SK-N-SH (cell line): ENCODE results near the gene GLCCI1. TPM values are rescaled to one million over a fixed set of nuclear protein-coding genes. Genes with fewer than 3 reads are reported as not detected.

Source experiments
- CTCF ChIA-PET: fragments of 300-600, 350-600 bp; formaldehyde crosslinking; extraction: SDS; loops from one replicate; lab custom pipeline; 2021; lab: Yijun Ruan, JAX
- POLR2A ChIA-PET: fragments of 350-600 bp; sonication (Branson Sonifier 250); formaldehyde crosslinking; extraction: SDS; loops from one replicate; lab custom pipeline; 2020; ENCODE audit warnings: antibody characterized with exemption, inconsistent platforms; lab: Yijun Ruan, JAX
- DNase-seq: peaks from one replicate; pipeline ENCODE4 v3.0.0; 2012
- H2AFZ ChIP-seq: fragments of 200-600 bp; sonication (generic); 2 replicates; pipeline ENCODE4 v1.8.1; 2016; ENCODE audit warnings: antibody characterized with exemption, mild to moderate bottlenecking, low read depth
- H3F3A ChIP-seq: fragments of 200-600 bp; sonication (generic); replicated peaks from 2 replicates; pipeline ENCODE3; 2016; ENCODE audit warnings: antibody characterized with exemption, mild to moderate bottlenecking; ENCODE audit not compliant: insufficient read depth
- H3K27ac ChIP-seq, 2 experiments: fragments of 200-500 bp in 1 of 2; fragments of 200-600 bp in 1 of 2; sonication (Bioruptor generic) in 1 of 2; sonication (generic), shearing (Covaris generic) in 1 of 2; 2 replicates each; pipeline versions ENCODE4 v1.5.1 to v1.6.1; 2014 to 2016; ENCODE audit warnings: low read depth in 2 of 2, inconsistent platforms in 1 of 2, low read length in 1 of 2, mild to moderate bottlenecking in 1 of 2, mixed read lengths in 1 of 2
- H3K27me3 ChIP-seq: fragments of 200-600 bp; sonication (generic), shearing (Covaris generic); 2 replicates; pipeline ENCODE4 v1.6.1; 2016; ENCODE audit warnings: mixed run types; ENCODE audit not compliant: insufficient read depth
- H3K36me3 ChIP-seq, 2 experiments: fragments of 200-500 bp in 1 of 2; fragments of 200-600 bp in 1 of 2; sonication (Bioruptor generic) in 1 of 2; sonication (generic) in 1 of 2; replicated peaks in 1 of 2; 2 replicates each; pipeline versions ENCODE3 to v1.5.1; 2014 to 2016; ENCODE audit warnings: low read length in 1 of 2, mild to moderate bottlenecking in 1 of 2; ENCODE audit not compliant: insufficient read depth in 2 of 2, control insufficient read depth in 1 of 2
- H3K4me1 ChIP-seq, 2 experiments: fragments of 200-500 bp in 1 of 2; fragments of 200-600 bp in 1 of 2; sonication (Bioruptor generic) in 1 of 2; sonication (generic), shearing (Covaris generic) in 1 of 2; 2 replicates each; pipeline versions ENCODE4 v1.5.1 to v1.6.1; 2014 to 2016; ENCODE audit warnings: low read depth in 1 of 2, low read length in 1 of 2, mixed run types in 1 of 2; ENCODE audit not compliant: insufficient read depth in 2 of 2, control insufficient read depth in 1 of 2
- H3K4me2 ChIP-seq: fragments of 200-600 bp; sonication (generic), shearing (Covaris generic); 2 replicates; pipeline ENCODE4 v1.6.1; 2017; ENCODE audit warnings: mixed run types
- H3K4me3 ChIP-seq, 2 experiments: fragments of 200-500 bp in 1 of 2; fragments of 200-600 bp in 1 of 2; sonication (Bioruptor generic) in 1 of 2; sonication (generic), shearing (Covaris generic) in 1 of 2; 2 replicates each; pipeline versions ENCODE4 v1.5.1 to v1.8.1; 2014 to 2016; ENCODE audit warnings: low read depth in 2 of 2, inconsistent platforms in 1 of 2, low read length in 1 of 2, mild to moderate bottlenecking in 1 of 2, mixed read lengths in 1 of 2, moderate library complexity in 1 of 2
- H3K79me2 ChIP-seq: fragments of 200-600 bp; sonication (generic); 2 replicates; pipeline ENCODE4 v1.8.1; 2017; ENCODE audit warnings: mild to moderate bottlenecking; ENCODE audit not compliant: insufficient read depth
- H3K9ac ChIP-seq: fragments of 200-600 bp; sonication (generic); 2 replicates; pipeline ENCODE4 v1.6.1; 2017; ENCODE audit warnings: mixed run types
- H3K9me2 ChIP-seq: fragments of 200-600 bp; sonication (generic); 2 replicates; pipeline ENCODE4 v1.6.1; 2017; ENCODE audit warnings: mixed run types
- H3K9me3 ChIP-seq: fragments of 200-600 bp; sonication (generic); 2 replicates; pipeline ENCODE4 v1.6.1; 2017; ENCODE audit warnings: mixed run types, mild to moderate bottlenecking, moderate library complexity
- H4K20me1 ChIP-seq: fragments of 200-600 bp; sonication (generic); 2 replicates; pipeline ENCODE4 v1.6.1; 2017; ENCODE audit warnings: mild to moderate bottlenecking, mixed run types; ENCODE audit not compliant: insufficient read depth
- CHD2 ChIP-seq: fragments of 150-350 bp; IDR thresholded peaks from 2 replicates; pipeline ENCODE4 v1.6.1; 2018; ENCODE audit warnings: low read length; ENCODE audit not compliant: partially characterized antibody
- GATA2 ChIP-seq: sonication (generic); formaldehyde crosslinking; IDR thresholded peaks from 2 replicates; pipeline ENCODE4 v1.5.0; 2020; ENCODE audit warnings: mild to moderate bottlenecking, missing genetic modification reagents
- MEF2A ChIP-seq: IDR thresholded peaks from 2 replicates; pipeline ENCODE4 v1.4.0; 2012; ENCODE audit warnings: low read depth, borderline replicate concordance
- POLR2AphosphoS5 ChIP-seq: IDR thresholded peaks from 2 replicates; pipeline ENCODE4 v1.6.1; 2012; ENCODE audit warnings: low read depth, low read length
- RAD21 ChIP-seq: IDR thresholded peaks from 2 replicates; pipeline ENCODE4 v1.6.1; 2012; ENCODE audit warnings: mild to moderate bottlenecking, low read length
- RFX5 ChIP-seq: IDR thresholded peaks from 2 replicates; pipeline ENCODE4 v1.6.1; 2012; ENCODE audit warnings: mild to moderate bottlenecking, improper control_type of control experiment, low read length
- SIN3A ChIP-seq: IDR thresholded peaks from 2 replicates; pipeline ENCODE4 v1.6.1; 2012; ENCODE audit warnings: low read depth, mild to moderate bottlenecking, low read length, moderate library complexity, borderline replicate concordance
- SMC3 ChIP-seq: IDR thresholded peaks from 2 replicates; pipeline ENCODE4 v1.6.1; 2012; ENCODE audit warnings: low read depth, low read length, improper control_type of control experiment
- WGBS: methylation state at CpG from one replicate; pipeline ENCODE4 v1.1.6; 2017; ENCODE audit warnings: low lambda C conversion rate; 5-methylcytosine and 5-hydroxymethylcytosine counted together
- polyA plus RNA-seq, 3 experiments: library from polyadenylated mRNA; depleted of rRNA; stranded (reverse); fragments of >200 nt; gene quantifications; 2 replicates each; pipeline ENCODE4 v1.2.3, GENCODE V29; 2012
- TF ChIP-seq, protein P1 (sequence below): fragments of 150-350 bp; IDR thresholded peaks from 2 replicates; pipeline ENCODE4 v1.6.1; 2017; ENCODE audit warnings: antibody characterized with exemption, low read length, low read depth, borderline replicate concordance
- TF ChIP-seq, protein P2 (sequence below): IDR thresholded peaks from 2 replicates; pipeline ENCODE4 v1.4.0; 2012; ENCODE audit warnings: low read depth, borderline replicate concordance

The GLCCI1 gene
- polyA plus RNA-seq, 1 of the 3 experiments (the other 2 are of a cell fraction) = 5.5 TPM

DNA sequence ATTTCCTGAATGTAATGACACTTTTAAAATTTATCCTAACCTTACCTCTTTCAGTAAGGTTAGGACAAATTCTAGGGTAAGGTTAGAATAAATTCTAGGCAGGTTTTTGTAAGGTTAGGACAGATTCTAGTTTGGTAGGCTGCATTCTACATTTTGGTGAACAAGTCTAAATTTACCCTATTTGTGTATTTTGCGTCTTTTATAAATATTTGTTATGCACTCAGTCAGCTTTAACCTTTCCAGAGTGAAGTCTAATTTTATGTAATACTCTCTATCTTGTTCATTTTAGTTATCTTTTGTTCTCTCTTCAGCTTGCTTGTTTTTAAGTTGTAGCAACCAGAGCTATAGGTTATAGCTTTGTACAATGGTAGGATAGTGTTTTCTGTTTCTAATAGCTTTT is 54.0 kb downstream of the GLCCI1 start:
- Histone ChIP-seq H3K4me1 (no peaks in the 10 kb centered on the region; a peak in 1 of 4 replicates), H3K4me3 (no peak overlapping the region)
- TF ChIP-seq, protein P1, sequence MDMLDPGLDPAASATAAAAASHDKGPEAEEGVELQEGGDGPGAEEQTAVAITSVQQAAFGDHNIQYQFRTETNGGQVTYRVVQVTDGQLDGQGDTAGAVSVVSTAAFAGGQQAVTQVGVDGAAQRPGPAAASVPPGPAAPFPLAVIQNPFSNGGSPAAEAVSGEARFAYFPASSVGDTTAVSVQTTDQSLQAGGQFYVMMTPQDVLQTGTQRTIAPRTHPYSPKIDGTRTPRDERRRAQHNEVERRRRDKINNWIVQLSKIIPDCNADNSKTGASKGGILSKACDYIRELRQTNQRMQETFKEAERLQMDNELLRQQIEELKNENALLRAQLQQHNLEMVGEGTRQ = no peak
- TF ChIP-seq GATA2 (CRISPR knock-in tag) (no peak), RFX5 (no peak)
- TF ChIP-seq, all 33 proteins: peak for 0
- Histone ChIP-seq H3K4me2 (no peak overlapping the region), H2AFZ (no peak overlapping the region), H3K9me3 (peaks cover 17% of the 10 kb centered on the region; the same call in 1 of the 2 replicates), H3K79me2 (no peaks in the 10 kb centered on the region), H3K9me2 (no peaks in the 10 kb centered on the region), H3F3A (no peaks in the 10 kb centered on the region), H3K36me3 (peaks cover 35 to 66% of the 10 kb centered on the region in 2 experiments), H3K27ac (no peak overlapping the region), H3K9ac (no peak overlapping the region), H4K20me1 (no peaks in the 10 kb centered on the region), H3K27me3 (no peaks in the 10 kb centered on the region)
- ChIA-PET CTCF (interaction anchor here (1.3 to 1.4 kb wide), 3 partner anchors 12 to 273 kb away, joined by 3 to 6 read pairs (median 5); no protein-coding TSS in a partner anchor), POLR2A (no interaction called here)
- DNase-seq = no peak
- WGBS = 92% methylated on average over 1 of the region's 1 CpG

DNA sequence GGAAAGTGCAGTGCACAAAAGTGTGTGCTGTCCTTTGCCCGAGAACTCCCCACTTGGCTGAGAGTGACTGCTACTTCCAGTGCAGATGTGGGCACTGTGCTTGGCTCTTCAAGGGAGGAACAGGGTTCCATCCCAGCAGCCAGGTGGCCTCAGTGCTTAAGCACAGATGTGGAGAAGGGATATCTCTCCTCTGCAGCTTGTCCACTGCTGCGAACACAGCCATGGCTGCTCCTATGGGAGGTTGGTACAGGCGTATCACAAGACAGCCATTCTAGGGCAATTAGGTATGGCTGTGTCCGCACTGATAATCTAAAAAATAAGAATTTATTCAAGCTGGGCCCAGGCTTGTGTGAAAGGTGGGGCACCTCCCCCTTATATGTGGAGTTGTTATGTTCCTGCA is 66.6 kb downstream of the GLCCI1 start:
- 98% methylated on average over 4 of the region's 4 CpGs for WGBS
- H2AFZ ChIP-seq = no peak overlapping the region
- no peaks in the 10 kb centered on the region for H3K4me1 ChIP-seq
- no peak overlapping the region; a peak in 1 of 4 replicates for H3K4me3 ChIP-seq
- H3K9ac ChIP-seq = no peak overlapping the region
- CTCF ChIA-PET = interaction anchor here (0.6 to 1.4 kb wide), 7 partner anchors 11 to 354 kb away, joined by 3 to 4 read pairs (median 3); no protein-coding TSS in a partner anchor
- POLR2A ChIA-PET = interaction anchor here (0.5 to 1.5 kb wide), 2 partner anchors 13 to 62 kb away, joined by 3 to 4 read pairs; no protein-coding TSS in a partner anchor
- peaks cover 21 to 32% of the 10 kb centered on the region in 2 experiments for H3K36me3 ChIP-seq
- H3K79me2 ChIP-seq = no peaks in the 10 kb centered on the region
- H3K27me3 ChIP-seq = no peaks in the 10 kb centered on the region
- H3K9me2 ChIP-seq = no peaks in the 10 kb centered on the region
- 0 out of 2 replicates have a peak, but pooled peaks cover 13% of the 10 kb centered on the region for H3K9me3 ChIP-seq
- no peak overlapping the region for H3K27ac ChIP-seq
- H3K4me2 ChIP-seq = no peak overlapping the region
- no peaks in the 10 kb centered on the region for H3F3A ChIP-seq
- no peak for TF ChIP-seq MEF2A
- TF ChIP-seq RFX5 = no peak
- TF ChIP-seq, protein P2, sequence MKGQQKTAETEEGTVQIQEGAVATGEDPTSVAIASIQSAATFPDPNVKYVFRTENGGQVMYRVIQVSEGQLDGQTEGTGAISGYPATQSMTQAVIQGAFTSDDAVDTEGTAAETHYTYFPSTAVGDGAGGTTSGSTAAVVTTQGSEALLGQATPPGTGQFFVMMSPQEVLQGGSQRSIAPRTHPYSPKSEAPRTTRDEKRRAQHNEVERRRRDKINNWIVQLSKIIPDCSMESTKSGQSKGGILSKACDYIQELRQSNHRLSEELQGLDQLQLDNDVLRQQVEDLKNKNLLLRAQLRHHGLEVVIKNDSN = no peak
- no peak for TF ChIP-seq SIN3A
- TF ChIP-seq RAD21 = no peak
- TF ChIP-seq SMC3 = no peak
- no peak for TF ChIP-seq POLR2AphosphoS5
- no peak for TF ChIP-seq CHD2
- TF ChIP-seq, all 33 proteins: peak for 0
- H4K20me1 ChIP-seq = no peaks in the 10 kb centered on the region
- no peak for DNase-seq
